Measurements from ENCODE around the gene HMCN1.

The HMCN1 gene

DNA sequence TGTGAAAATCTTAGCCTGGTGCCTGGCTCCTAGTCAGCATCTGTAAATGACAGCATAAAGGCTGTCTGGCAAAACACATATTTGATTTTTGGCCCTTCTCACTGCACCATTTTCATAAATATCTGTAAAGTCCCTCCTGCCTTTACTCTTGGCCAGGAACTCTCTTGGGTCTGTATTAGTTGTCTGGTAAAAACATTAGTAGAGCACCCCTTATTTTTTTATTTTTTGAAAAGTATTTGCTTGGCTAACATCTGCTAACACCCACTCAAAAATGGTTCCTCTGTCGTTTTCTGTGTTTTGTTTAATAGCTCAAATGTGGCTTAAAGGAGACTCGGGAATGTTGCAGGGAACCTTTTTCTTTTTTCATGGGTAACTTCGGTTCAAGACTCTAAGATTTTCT is 293.4 kb downstream of the HMCN1 start:
- DNase-seq (ENCODE audit: low read depth in 2 of 2), result no peak

DNA sequence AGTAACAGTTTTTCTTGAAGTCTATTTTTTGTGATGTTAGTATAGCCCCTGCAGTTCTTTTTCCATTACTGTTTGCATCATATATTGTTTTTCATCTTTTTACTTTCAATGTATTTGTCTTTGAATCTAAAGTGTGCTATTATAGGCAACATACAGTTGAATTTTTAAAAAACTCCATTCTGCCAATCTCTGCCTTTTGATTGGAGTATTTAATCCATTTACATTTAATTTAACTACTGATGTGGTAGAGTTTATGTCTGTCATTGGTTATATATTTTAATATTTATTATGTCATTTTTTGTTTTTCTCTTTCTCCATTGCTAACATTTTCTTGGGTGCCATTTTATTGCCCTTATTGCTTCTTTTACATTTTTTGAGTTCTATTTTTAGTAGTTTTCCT is 296.3 kb downstream of the HMCN1 start:
- no peak for DNase-seq (ENCODE audit: low read depth in 2 of 2)

DNA sequence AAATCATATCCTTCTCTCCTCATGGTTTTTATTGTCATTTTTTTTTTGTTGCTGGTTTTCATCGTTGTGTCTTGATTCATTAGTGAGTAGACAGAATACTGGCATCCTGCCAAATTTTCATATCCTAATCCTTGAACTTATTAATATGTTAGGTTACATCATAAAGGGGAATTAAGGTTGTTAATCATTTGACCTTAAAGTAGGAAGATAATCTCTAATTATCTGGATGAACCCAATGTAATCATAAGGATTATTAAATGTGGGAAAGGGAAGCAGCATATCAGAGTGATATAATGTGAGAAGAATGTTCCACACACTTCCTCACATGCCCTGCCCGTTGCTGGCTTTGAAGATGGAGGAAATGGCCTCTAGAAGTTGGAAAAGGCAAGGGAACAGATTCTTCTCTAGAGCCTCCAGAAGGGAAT is 299.7 kb downstream of the HMCN1 start:
- no peak for DNase-seq (ENCODE audit: low read depth in 2 of 2)

DNA sequence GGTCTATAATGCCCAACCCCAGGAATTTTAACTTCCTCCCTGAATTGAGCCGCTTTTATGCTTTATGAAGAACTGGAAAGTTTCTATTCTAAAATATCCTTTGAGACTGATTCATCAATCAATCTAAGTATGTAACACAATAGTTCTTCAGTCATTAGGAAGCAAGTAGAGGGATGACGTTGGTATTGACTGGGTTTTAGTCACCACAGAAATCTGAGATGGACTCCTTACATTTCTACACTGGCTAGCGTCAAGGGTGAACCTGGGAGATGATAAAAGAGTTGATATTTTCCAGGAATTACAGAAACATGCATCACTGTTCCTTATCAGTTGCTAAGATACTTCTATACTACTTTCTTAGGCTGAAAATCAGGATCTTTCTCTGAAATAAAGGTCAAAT is 308.0 kb downstream of the HMCN1 start:
- DNase-seq (ENCODE audit: low read depth in 2 of 2), result no peak

DNA sequence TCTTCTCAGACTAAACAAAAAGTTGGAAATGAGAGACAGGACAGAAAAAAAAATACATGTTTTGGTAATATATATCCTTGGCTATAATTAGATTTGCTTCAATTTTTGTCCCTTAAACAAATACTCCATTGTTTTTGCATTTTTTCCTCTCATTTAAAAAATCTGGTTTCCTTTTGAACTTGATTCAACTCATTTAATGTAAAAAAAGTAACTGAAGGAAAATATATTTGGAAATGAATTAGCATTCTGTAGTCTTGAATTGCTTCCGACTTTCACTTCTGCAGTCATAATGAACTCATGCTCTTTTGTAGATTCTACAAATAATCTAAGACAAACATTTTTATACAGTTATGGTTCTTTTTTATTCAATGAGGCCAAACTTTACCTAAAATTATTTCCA is 309.1 kb downstream of the HMCN1 start:
- no peak for DNase-seq (ENCODE audit: low read depth in 2 of 2)

DNA sequence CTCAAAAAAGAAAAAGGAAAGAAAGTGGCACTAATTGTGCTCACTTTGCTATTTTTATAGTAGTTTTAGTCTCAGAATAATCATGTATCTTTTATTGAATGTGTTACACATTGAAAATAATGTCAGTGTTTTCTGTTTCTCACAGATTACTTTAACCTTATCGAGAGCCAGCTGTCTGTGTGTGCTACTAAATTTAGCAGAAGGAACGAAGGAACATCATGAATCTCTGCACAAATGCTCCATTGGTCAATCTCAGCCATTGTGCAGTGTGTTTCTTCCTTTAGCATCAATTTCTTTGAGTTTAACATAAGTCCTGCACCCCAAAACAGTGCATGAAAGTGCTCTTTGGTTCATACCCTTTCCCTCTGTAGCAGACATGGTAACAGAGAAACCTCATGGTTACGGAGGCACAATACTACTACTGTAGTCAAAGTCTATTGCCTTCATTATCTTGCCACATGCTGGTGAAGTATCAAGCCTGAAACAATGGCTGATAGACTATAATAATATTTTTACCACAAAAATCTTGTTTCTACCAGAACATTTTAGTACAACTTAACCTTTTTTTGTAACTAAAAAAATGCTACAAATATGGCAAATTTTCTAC is 310.0 kb downstream of the HMCN1 start:
- DNase-seq (ENCODE audit: low read depth in 2 of 2), result no peak

DNA sequence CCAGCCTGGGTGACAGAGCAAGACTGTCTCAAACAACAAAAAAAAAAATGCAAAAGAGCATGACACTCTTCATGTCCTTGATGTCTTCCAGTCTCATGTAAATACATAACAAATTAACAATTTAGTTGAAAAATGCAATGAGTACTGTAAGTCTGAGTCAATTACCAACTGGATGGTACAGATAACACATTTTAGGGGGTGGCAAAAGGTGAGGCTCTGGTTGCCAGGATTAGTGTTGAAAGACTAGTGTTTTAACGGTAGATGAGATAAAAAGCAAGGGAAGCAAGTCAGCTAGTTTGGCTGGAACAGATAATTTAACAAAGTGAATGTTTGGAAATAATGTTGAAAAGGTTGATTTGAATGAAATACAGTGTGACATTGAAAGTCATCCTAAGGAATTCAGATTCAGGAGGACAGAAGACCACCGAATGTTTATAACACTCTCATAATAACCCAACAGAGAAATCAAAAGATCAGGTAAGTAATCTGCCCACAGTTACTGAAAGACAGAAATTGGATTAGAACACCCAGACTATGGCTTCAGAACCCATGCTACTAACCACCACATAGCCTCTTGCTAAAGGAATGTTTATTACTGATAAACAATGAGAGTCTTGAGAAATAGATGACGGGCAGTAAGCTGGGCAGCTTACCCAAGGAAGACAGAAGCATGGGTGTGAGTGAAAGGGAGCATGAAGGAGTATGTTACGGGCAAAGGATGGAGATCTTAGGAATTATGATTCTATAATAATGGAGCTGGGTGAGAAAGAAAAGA is 312.4 kb downstream of the HMCN1 start:
- DNase-seq (ENCODE audit: low read depth in 2 of 2), result no peak

DNA sequence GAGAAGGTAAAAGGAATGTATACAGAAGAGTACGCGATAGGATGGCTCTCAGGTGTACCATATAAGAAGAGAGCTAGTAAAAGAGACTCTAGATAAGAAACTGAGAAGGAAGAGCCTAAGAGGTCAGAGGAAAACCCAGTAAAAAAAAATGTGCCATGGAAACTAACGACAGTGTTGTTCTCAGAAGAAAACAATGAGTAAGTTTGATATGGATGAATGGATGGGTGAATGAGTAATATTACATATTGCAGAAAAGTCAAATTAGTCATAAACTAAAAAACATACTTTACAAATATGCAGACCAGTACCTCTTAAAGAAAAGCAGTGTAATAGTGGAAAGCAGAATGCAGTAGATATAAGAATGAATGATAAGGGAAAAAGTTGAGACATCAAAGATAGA is 316.2 kb downstream of the HMCN1 start:
- no peak for DNase-seq (ENCODE audit: low read depth in 2 of 2)

DNA sequence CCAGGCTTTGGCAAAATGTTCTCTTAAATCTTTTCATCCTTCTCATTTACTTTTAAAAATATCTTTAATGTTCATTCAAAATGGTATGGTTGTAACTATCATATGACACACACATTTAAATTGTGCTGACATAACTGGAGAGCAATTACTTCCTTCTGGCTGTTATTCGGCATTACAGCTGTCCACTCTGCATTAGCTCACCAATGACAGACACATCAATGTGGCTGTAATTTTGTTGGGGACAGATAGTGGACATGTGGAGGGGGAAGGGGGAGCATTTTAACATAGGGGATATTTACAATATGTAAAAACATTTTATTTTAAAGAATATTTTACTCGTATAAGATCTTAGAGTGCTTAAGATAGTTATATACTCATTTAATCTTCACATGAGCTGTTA is 319.8 kb downstream of the HMCN1 start:
- no peak for DNase-seq (ENCODE audit: low read depth in 2 of 2)

DNA sequence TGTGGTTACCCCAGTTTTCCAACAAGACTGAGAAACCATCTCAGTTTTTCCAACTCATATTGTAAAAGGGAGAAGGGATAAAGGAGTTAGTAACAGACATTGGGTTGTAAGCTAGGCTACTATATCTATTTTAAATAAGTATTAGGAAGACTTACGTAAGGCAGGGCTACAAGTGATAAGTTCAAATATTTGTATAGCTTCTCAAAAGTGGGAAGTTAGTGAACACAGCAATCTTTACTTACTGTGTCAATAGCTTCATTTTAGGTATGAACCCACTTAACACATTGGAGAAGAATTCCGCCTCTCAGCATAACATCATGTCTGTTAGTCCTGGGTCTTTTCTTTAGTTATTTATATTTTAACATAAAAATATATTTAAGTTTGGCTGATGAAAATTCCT is 320.7 kb downstream of the HMCN1 start:
- DNase-seq (ENCODE audit: low read depth in 2 of 2), result no peak

DNA sequence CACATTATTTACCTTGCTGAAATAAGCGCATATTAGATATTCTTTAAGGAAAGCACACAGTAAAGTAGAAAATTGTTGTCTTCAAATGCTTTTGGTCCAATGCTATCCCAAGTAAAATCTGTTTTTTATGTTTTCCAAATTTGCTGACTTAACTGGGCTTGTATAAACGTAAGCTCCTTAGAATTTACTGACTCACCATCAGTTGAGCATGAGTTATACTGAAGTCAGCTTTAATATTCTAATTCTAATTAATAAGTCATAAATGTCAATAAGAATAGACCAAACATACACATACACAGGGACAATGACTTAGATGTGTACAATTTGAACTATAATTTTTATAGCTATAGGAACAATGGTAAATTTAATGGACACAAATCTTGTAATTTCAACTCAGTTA is 321.7 kb downstream of the HMCN1 start:
- no peak for DNase-seq (ENCODE audit: low read depth in 2 of 2)

DNA sequence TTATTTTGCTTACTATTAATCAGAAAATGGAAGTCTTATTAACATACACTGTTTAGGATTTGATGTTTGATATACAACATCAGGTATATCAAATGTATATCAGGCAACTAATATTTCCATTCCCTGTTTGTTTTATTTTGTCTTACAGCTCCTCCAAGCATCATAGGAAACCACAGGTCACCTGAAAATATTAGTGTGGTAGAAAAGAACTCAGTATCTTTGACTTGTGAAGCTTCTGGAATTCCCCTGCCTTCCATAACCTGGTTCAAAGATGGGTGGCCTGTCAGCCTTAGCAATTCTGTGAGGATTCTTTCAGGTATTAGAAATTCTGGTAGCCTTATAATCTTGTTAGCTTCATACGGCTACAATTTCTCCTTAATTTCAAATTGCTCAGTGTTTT is 322.9 kb downstream of the HMCN1 start:
- no peak for DNase-seq (ENCODE audit: low read depth in 2 of 2)

DNA sequence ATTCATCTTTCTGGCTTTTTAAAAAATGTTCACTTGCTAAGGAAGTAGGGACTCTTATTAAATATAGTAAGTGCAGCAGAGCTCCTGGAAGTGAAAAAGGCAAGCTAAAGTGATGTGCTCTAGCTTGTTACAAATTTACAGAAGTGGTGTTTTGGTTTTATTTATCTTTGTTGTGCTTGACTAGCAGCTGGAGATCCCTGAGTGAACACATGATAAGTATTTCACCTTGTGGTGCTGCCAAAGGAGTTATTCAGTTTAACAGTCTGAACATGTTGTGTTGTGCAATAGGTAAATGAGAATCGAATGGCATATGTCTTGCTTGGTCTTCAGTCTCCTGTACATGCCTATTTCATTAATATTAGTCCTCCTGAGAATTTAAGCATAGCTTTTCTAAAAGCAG is 325.1 kb downstream of the HMCN1 start:
- no peak for DNase-seq (ENCODE audit: low read depth in 2 of 2)

DNA sequence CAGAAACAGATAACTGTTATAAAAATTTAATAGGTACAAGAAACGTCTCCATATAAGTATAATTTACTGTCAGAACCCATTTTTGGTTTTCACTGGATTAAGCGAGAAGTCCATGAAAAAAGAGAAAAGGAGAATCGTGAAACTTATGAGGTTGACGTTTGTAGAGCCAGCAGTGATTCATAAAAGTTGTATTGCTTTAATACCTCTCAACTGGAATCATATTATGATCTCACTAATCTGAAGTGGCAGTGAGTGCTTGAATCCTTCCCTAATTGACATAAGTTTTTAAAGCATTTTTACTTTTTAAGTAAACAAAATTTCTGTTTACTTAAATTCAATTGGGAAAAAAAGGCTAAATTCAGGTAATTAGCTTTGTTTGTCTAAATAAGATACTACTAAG is 325.6 kb downstream of the HMCN1 start:
- DNase-seq (ENCODE audit: low read depth in 2 of 2), result no peak

DNA sequence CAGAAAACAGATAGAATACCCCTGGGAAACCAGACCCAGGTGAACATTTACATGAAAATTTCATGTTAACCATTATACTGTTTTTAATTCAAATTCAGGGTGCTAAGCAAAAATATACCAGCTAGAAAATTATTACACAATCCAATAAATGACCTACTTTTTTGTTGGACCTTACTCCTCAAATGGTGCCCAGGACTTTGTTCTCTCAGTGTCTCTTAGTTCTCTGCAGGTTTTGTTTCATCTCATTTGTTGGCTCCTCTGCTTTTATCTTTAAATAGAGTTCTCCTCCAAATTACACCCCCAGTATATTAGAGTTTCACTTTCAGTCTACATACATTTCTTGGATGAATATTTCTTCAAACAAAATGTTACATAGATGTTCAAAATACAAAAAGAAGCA is 326.0 kb downstream of the HMCN1 start:
- no peak for DNase-seq (ENCODE audit: low read depth in 2 of 2)

DNA sequence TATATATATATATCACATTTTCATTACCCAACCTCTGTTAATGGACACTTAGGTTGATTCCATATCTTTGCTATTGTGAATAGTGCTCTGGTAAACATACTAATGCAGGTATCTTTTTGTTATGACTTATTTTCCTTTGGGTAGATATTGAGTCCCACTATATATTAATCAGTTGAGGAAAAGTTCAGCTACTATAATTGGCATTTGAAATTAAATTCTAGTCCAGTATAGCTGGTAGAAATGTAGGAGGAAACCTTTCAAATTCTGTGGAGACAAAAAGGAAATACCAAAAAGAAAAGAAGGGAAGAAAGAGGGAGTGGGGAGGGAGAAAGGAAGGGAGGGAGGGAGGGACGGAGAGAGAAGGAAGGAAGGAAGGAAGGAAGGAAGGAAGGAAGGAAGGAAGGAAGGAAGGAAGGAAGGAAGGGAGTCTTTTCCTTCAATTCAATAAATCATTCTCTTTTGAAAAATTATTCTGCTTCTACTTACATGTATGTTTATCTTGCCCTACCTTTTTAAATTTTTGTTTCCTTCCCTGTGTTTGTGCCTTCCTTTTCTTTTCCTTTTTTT is 329.0 kb downstream of the HMCN1 start:
- DNase-seq (ENCODE audit: low read depth in 2 of 2), result no peak

DNA sequence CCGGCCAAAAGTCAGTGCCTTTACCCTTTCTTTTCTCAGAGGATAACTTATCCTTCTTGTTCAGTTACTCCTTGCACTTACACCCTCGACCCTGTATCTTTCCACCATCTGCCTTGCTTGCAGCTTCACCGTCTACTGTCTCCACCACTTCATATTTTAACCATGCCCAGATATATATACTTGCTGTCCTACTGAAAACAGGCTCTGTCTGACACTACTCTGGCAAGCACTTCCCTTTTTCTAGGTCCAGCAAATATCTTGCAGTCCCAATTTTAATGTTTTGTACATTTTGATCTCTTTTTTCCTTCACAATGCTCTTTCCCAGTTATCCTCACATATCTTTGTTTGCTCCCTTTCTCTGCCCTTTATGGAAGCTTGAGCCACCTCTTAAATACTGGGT is 332.2 kb downstream of the HMCN1 start:
- no peak for DNase-seq (ENCODE audit: low read depth in 2 of 2)

DNA sequence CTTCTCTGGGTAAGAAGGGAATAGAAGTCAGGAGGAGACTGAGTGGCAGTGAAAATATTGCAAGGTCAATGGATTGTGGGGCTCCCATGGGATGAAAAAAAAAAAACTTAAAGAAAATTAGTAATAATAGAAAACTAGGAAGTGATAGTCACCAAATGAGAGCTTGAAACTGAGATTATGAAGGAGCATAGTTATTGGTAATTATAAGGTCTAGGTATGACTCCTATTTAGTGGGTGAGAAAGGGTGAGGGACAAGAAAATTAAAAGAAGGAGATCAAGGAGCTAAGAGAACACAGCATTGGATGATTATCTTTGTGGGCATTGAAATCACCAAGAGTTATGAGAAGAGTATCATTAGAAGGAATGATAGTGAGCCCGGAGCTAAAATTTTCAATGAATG is 339.5 kb downstream of the HMCN1 start:
- DNase-seq (ENCODE audit: low read depth in 2 of 2), result no peak

DNA sequence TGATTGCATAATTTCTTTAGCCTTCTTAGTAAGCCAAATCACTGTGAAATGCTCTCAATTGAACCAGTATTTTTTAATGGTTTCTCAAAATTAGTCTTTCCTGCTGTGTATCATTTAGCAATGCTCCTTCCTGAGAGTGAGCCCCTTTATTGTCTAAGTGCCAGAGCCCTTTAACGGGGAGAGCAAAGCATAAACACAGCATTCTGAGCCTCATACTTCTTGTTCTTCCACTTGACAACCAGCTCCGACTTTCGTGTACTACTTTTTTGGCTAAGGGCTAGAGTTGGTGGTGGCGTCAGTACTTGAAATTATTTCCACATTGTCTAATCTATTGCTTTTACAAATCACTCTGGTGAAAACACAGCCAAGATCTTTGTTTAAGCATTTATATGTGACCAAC is 341.8 kb downstream of the HMCN1 start:
- no peak for DNase-seq (ENCODE audit: low read depth in 2 of 2)

DNA sequence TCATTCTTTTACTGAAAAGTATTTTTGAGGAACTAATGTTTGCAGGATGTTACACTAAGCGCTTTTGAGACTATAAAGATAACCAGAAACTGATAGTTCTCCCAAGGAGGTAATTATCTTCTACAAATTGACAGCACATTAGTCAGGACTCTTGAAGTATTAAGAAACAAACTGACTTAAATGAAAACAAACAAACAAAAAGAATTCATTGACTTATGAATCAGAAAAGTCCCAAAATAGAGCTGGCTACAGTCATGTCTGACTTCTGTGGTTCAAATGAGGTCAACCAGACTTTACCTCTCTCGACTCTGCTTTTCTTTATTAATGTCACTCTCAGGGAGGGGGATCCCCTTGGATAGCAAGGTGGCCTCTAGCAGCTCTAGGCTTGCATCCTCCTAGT is 344.1 kb downstream of the HMCN1 start:
- DNase-seq (ENCODE audit: low read depth in 2 of 2), result no peak

DNA sequence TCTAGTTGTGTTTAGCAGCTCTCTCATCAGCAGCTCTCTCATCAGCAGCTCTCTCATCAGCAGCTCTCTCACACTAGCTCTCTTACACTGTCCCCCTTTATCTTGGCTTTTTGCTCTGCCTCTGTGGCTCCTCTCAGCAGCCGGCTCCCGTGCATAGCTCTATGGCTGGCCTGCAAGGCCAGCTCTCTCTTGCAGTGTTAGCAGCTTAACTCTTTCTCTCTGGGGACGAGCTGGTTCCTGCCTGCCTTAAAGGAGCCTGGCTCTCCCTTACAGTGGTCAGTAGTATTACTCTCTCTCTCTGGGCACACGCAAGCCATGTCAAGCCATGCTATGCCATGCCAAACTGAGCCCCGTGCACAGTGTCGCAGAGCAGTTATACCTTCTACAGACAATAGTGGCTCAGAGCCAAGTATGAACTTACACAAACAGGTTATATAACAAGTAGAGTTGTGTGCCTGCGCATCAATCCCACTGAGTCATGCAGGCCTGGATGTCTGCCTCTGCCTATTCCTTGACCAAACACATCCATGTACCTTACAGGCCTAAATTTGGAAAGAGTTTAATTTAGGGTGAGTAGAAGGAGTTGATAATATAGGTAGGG is 345.0 kb downstream of the HMCN1 start:
- no peak for DNase-seq (ENCODE audit: low read depth in 2 of 2)

DNA sequence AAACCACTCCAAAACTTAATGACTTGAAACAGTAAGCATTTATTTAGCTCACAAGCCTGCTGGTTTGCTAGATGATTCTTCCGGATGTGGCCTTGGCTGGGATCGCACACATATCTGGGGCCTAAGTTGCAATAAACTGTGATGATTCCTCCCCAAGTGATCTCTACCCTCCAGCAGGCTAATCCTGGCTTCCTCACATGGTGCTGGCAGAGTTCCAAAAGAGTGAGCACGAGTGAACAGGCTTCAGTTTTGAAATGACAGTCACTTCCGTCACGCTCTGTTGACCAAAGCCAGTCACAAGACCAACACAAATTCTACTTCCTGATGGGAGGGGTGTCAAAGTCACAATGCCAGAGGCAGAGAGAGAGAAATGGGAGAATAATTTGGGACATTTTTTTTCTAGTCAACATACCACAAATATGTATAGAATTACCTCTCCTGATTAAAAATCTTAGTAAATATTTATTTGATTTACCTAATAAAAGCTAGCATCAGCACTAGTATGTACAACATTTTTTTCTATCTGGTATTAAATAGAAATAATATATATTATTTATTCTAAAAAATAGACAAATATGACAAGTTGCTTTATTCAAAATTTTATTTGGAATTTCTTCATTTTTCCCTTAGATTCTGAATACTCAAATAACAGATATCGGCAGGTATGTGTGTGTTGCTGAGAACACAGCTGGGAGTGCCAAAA is 348.2 kb downstream of the HMCN1 start:
- no peak for DNase-seq (ENCODE audit: low read depth in 2 of 2)

All from stimulated activated CD8-positive, alpha-beta memory T cell treated with anti-CD3 and anti-CD28 coated beads, Interleukin-7, amount 100 ng/mL, for 4 hours (primary cell).